Fibroblast of lung (primary cell): ENCODE data around the gene CRYGA. TPM values are rescaled to one million over a fixed set of nuclear protein-coding genes. Genes with fewer than 3 reads are reported as not detected.
A peak's percentile ranks its signal among the peaks of the same experiment; 100 is the strongest.

Experiments used
- DNase-seq, 2 donors: peaks; one replicate each; pipeline versions ENCODE4 v3.0.0 to v3.0.0-alpha.2; 2010; ENCODE audit warnings: low read depth in 2 of 2
- H2AFZ ChIP-seq: 2 replicates; pipeline ENCODE4 v1.5.1; 2012; ENCODE audit warnings: low read length, control low read depth, inconsistent platforms
- H3K27ac ChIP-seq: 2 replicates; pipeline ENCODE4 v1.5.1; 2011; ENCODE audit warnings: low read length, control low read depth; ENCODE audit not compliant: insufficient read depth
- H3K27me3 ChIP-seq: 2 replicates; pipeline ENCODE4 v1.5.1; 2011; ENCODE audit warnings: mild to moderate bottlenecking, low read length; ENCODE audit not compliant: control insufficient read depth, insufficient read depth
- H3K36me3 ChIP-seq: 2 replicates; pipeline ENCODE4 v1.5.1; 2011; ENCODE audit warnings: low read length; ENCODE audit not compliant: control insufficient read depth, insufficient read depth
- H3K4me1 ChIP-seq: 2 replicates; pipeline ENCODE4 v1.5.1; 2011; ENCODE audit warnings: low read length; ENCODE audit not compliant: control insufficient read depth, insufficient read depth; ENCODE audit errors: extremely low read depth
- H3K4me2 ChIP-seq: 2 replicates; pipeline ENCODE4 v1.5.1; 2011; ENCODE audit warnings: low read length, control low read depth; ENCODE audit not compliant: insufficient read depth; ENCODE audit errors: extremely low read depth
- H3K4me3 ChIP-seq, 4 experiments: fragments of 200-600 bp in 1 of 4; sonication (generic) in 1 of 4; replicated peaks in 1 of 4; 2 replicates each; pipeline ENCODE4 v1.5.1; 2011 to 2016; ENCODE audit warnings: low read length in 4 of 4, low read depth in 3 of 4, mild to moderate bottlenecking in 3 of 4, control low read depth in 2 of 4, inconsistent platforms in 1 of 4, mixed read lengths in 1 of 4; ENCODE audit not compliant: insufficient read depth in 1 of 4; ENCODE audit errors: control extremely low read depth in 1 of 4
- H3K79me2 ChIP-seq: 2 replicates; pipeline ENCODE4 v1.5.1; 2012; ENCODE audit warnings: mild to moderate bottlenecking, low read length, inconsistent platforms; ENCODE audit not compliant: control insufficient read depth, insufficient read depth
- H3K9ac ChIP-seq: 2 replicates; pipeline ENCODE4 v1.5.1; 2011; ENCODE audit warnings: mild to moderate bottlenecking, low read length, control low read depth; ENCODE audit not compliant: insufficient read depth
- H3K9me3 ChIP-seq: 2 replicates; pipeline ENCODE4 v1.5.1; 2012; ENCODE audit warnings: low read depth, low read length; ENCODE audit not compliant: control insufficient read depth, insufficient read depth
- H4K20me1 ChIP-seq: 2 replicates; pipeline ENCODE4 v1.5.1; 2011; ENCODE audit warnings: low read length; ENCODE audit not compliant: control insufficient read depth, insufficient read depth; ENCODE audit errors: extremely low read depth
- EZH2 ChIP-seq: IDR thresholded peaks from 2 replicates; pipeline ENCODE4 v1.5.1; 2012; ENCODE audit warnings: low read length, control low read depth, mild to moderate bottlenecking; ENCODE audit errors: missing control alignments
- polyA plus RNA-seq, 2 donors: library from polyadenylated mRNA; depleted of rRNA in 1 of 2; stranded (reverse) in 1 of 2; unstranded in 1 of 2; fragments of >200 nt; gene quantifications; 2 replicates each; pipeline ENCODE4 v1.2.1, GENCODE V29; 2011 to 2012; ENCODE audit warnings: missing spikeins in 1 of 2
- total RNA-seq: library from RNA; depleted of rRNA; stranded (reverse); fragments of >200 nt; gene quantifications from 2 replicates; pipeline ENCODE4 v1.2.1, GENCODE V29; 2014
- TF ChIP-seq, protein P1 (sequence below), 2 donors: IDR thresholded peaks in 1 of 2; conservative IDR thresholded peaks in 1 of 2; 1 replicate in 1 of 2; 2 replicates in 1 of 2; pipeline ENCODE4 v1.5.1; 2011 to 2012; ENCODE audit warnings: low read length in 2 of 2, control low read depth in 1 of 2, inconsistent platforms in 1 of 2, low read depth in 1 of 2, mild to moderate bottlenecking in 1 of 2

The CRYGA gene
- total and polyA plus RNA-seq, 2 donors (not counting 1 experiment from before 2014, with no cell fraction given): not detected

DNA sequence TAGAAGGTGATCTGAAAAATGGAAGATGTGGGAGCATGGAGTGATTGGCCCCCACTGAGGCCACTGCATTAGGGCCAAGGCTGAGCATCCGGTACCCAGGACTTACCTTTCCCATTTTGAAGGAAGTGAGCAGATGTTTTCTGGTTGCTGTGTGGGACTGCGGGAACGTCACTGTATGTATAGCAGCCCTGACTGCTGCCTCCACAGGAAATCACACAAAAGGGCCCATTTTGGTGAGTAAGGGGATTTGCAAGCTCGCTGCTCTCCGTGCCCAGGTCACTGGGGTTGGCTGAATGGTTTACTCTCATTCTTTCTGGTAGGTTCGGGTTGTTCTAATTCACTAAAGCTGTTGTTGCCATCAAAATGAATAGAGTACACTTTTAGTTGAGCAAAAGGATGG, 17.4 kb downstream of the CRYGA start, which contains the start of gene CRYGB:
CRYGB (minus strand) TSS at position 153 of the 400 bp plus-strand sequence; CDS start at position 115, 38 bp downstream.
- Histone ChIP-seq H3K4me1 (no peaks in the 10 kb centered on the region), H3K36me3 (no peaks in the 10 kb centered on the region)
- no peak for DNase-seq

DNA sequence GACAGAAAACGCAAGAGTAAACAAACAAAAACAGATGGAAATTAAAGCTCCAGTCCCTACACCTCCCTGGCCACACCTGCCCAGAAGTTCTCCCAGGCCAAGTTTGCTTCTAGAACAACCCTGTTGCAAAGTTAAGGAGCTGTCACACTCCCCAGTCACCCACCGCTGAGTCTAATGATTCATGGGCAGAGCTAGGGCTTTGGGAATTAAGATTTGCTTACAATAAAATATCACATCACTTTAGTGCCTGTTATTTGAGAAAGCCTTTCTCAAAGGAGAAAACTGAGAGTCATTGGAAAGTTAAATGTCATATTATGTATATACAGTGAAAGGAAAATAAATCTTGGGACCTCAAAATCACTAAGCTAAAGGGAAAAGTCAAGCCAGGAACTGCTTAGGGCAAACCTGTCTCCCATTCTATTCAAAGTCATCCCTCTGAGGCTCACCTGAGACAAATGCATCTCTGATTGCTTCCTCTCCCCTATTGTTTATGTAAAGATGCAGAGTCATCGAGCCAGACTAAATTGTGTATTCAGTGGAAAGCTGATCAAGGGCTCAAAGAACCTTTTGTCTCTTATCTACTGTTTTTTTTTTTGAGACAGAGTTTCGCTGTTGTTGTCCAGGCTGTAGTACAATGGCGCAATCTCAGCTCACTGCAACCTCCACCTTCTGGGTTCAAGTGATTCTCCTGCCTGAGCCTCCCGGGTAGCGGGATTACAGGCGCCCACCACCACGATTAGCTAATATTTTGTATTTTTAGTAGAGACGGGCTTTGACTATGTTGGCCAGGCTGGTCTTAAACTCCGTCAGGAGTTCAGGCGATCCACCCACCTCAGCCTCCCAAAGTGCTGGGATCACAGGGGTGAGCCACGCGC, 20.2 kb downstream of the CRYGA start:
- DNase-seq: no peak
- H3K4me2 ChIP-seq: no peak overlapping the region
- no peaks in the 10 kb centered on the region for H4K20me1 ChIP-seq
- H3K9ac ChIP-seq: no peak overlapping the region
- H3K79me2 ChIP-seq: no peaks in the 10 kb centered on the region
- H3K4me1 ChIP-seq: no peaks in the 10 kb centered on the region
- TF ChIP-seq EZH2: no peak
- no peaks in the 10 kb centered on the region for H3K27me3 ChIP-seq
- no peak overlapping the region for H3K27ac ChIP-seq
- H3K4me3 ChIP-seq: no peak overlapping the region
- no peak overlapping the region for H2AFZ ChIP-seq
- no peaks in the 10 kb centered on the region for H3K36me3 ChIP-seq
- no peaks in the 10 kb centered on the region for H3K9me3 ChIP-seq

More for the DNA sequence above, 17.4 kb downstream of the CRYGA start, which contains the start of gene CRYGB:
- no peak for TF ChIP-seq EZH2
- TF ChIP-seq, protein P1, sequence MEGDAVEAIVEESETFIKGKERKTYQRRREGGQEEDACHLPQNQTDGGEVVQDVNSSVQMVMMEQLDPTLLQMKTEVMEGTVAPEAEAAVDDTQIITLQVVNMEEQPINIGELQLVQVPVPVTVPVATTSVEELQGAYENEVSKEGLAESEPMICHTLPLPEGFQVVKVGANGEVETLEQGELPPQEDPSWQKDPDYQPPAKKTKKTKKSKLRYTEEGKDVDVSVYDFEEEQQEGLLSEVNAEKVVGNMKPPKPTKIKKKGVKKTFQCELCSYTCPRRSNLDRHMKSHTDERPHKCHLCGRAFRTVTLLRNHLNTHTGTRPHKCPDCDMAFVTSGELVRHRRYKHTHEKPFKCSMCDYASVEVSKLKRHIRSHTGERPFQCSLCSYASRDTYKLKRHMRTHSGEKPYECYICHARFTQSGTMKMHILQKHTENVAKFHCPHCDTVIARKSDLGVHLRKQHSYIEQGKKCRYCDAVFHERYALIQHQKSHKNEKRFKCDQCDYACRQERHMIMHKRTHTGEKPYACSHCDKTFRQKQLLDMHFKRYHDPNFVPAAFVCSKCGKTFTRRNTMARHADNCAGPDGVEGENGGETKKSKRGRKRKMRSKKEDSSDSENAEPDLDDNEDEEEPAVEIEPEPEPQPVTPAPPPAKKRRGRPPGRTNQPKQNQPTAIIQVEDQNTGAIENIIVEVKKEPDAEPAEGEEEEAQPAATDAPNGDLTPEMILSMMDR (conservative IDR thresholded peaks at IDR 0.05 in 1 of 2, IDR thresholded peaks at IDR 0.05 in 1 of 2; ENCODE audit: low read depth in 1 of 2, low read length in 2 of 2): no peak
- H3K27me3 ChIP-seq: no peaks in the 10 kb centered on the region
- no peak within 1 kb of the TSS for H3K4me2 ChIP-seq
- no peaks in the 10 kb centered on the region for H3K9me3 ChIP-seq
- no peak within 1 kb of the TSS for H3K4me3 ChIP-seq
- H3K27ac ChIP-seq: no peak within 1 kb of the TSS
- no peaks in the 10 kb centered on the region for H3K79me2 ChIP-seq
- H2AFZ ChIP-seq: no peak within 1 kb of the TSS
- H4K20me1 ChIP-seq: no peaks in the 10 kb centered on the region
- no peak within 1 kb of the TSS for H3K9ac ChIP-seq

DNA sequence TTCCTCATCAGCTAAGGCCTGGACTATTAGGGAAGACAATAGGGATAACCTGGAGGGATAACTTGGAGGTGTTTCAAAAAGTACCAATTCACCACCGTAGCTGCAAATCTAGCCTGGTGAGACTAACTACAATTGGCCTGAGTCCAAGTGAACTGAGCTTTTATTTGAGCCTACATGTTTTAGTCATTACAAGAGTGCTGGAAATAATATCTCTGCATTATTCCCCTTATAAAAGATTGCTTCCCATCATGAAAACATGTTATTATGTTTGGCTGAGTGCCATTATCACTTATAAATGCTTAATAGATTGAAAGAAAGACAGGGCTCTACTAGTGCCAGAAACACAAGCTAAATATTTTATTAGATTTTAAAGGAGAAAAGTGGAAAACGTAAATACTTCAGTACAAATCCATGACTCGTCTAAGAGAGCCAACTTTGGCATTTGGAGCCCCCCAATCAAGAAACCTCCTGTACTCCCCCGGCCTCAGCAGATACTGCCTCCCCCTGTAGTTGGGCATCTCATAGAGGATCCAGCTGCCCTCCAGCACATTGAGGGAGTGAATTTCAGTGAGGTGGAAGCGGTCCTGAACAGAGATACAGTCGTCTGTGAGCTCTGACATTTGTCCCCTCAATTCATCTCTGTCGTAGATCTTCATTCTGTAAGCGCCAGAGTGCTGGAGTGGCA, 21.0 kb downstream of the CRYGA start:
- H3K4me3 ChIP-seq: no peak overlapping the region
- H3K79me2 ChIP-seq: no peaks in the 10 kb centered on the region
- H3K36me3 ChIP-seq: no peaks in the 10 kb centered on the region
- H3K9ac ChIP-seq: no peak overlapping the region
- peak; percentile 8 to 27 for DNase-seq
- H3K27ac ChIP-seq: no peak overlapping the region
- no peak overlapping the region for H3K4me2 ChIP-seq
- H3K27me3 ChIP-seq: no peaks in the 10 kb centered on the region
- H3K9me3 ChIP-seq: no peaks in the 10 kb centered on the region
- H3K4me1 ChIP-seq: no peaks in the 10 kb centered on the region
- no peaks in the 10 kb centered on the region for H4K20me1 ChIP-seq
- TF ChIP-seq EZH2: no peak
- TF ChIP-seq, protein P1 (conservative IDR thresholded peaks at IDR 0.05 in 1 of 2, IDR thresholded peaks at IDR 0.05 in 1 of 2; ENCODE audit: low read depth in 1 of 2, low read length in 2 of 2): no peak
- H2AFZ ChIP-seq: no peak overlapping the region
